Measurements from ENCODE around the gene MEG3. TPM values are rescaled to one million over a fixed set of nuclear protein-coding genes. Genes with fewer than 3 reads are reported as not detected.

Gene MEG3
- total and polyA plus RNA-seq, 2 of the 4 experiments (the other 2 are of a cell fraction) = 31.5 to 556 TPM

DNA sequence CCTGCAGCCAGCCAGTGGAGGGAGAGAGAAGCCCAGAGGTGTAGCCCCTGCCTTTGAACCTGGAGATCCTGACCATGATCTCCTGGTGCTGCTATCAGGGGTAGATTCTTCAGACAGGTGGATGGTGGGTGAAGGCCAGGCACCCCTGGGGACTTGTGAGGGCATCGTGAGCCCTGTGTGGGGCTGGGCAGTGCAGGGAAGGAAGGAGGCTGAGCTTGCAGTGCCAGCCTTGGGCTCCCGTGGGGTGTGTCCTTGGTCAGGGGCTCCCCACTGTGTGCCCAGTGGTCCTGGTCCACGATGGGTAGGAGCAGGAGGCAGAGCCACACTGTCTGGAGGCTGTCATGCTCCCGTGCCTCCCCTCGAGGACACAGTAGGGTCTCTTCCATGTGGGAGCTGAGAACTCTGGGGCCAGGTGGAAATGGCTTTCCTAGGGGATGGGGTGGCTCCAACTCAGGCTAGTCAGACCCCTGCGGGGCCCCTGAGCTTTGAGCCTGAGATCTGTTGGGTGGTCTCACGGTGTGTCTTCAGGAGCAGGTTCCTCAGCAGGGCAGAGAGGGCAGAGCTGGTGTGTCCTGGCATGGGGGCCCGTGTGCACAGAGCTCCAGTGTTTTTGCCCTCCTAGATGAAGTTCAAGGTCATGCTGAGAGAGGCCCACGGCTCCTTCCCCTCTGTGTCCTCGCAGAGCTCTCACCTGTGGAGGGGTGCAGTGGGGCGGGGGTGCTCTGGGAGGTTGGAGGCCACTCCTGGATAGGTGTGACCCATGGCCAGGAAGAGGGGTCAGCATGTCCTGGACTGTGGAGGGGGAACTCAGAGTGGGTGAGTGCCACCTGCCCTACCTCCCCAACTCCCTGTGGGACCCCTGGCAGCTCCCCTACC is 52.6 kb downstream of the MEG3 start:
- no peak overlapping the region for H3K4me3 ChIP-seq (ENCODE audit: insufficient read depth, low read depth, low read length)
- H3K36me3 ChIP-seq (ENCODE audit: control insufficient read depth, insufficient read depth, low read length) = peaks cover 71% of the 10 kb centered on the region
- no peak overlapping the region for H3K27ac ChIP-seq (ENCODE audit: insufficient read depth, low read length)
- dilution Hi-C loops (cut with HindIII; ENCODE audit: low sequenced_read_pairs, unreplicated experiment) (no loop called here), intact Hi-C loops (cut with micrococcal nuclease) (no loop called here), in situ Hi-C loops (cut with MboI; ENCODE audit: low sequenced_read_pairs) (no loop called here)
- H2BK5ac ChIP-seq (ENCODE audit: low read depth, low read length, poor library complexity, severe bottlenecking) = no peak overlapping the region
- H2BK20ac ChIP-seq (ENCODE audit: low read depth, low read length) = no peak overlapping the region
- no peak overlapping the region for H2AK5ac ChIP-seq (ENCODE audit: low read depth, low read length)
- H3K14ac ChIP-seq (replicated peaks; ENCODE audit: low read depth, low read length) = no peak overlapping the region
- H4K5ac ChIP-seq (ENCODE audit: low read depth, low read length) = no peak overlapping the region
- H3K9me3 ChIP-seq (ENCODE audit: control insufficient read depth, insufficient read depth, low read length) = peaks cover 3% of the 10 kb centered on the region; the same call in 1 of the 2 replicates
- no peak overlapping the region for H2BK15ac ChIP-seq (ENCODE audit: low read depth, low read length)
- peaks cover 84% of the 10 kb centered on the region for H4K20me1 ChIP-seq (ENCODE audit: insufficient read depth, low read length)
- no peak overlapping the region for H3K18ac ChIP-seq (ENCODE audit: low read depth, low read length)
- peak overlapping the region; percentile 61 for H2AFZ ChIP-seq (replicated peaks; ENCODE audit: low read length, poor library complexity)
- H2BK120ac ChIP-seq (ENCODE audit: low read depth, low read length) = no peak overlapping the region
- no peak overlapping the region for H3K23ac ChIP-seq (ENCODE audit: low read depth, low read length)
- H3K79me1 ChIP-seq (ENCODE audit: low read depth in 1 of 2, low read length in 2 of 2) = peaks cover 19 to 54% of the 10 kb centered on the region in 2 experiments
- H3K56ac ChIP-seq (ENCODE audit: extremely low read depth, insufficient read depth, low read length) = no peak overlapping the region
- no peaks in the 10 kb centered on the region for H3K27me3 ChIP-seq (ENCODE audit: control insufficient read depth, insufficient read depth, low read length)
- WGBS, 2 experiments (ENCODE audit: extremely low coverage in 2 of 2, insufficient read length in 1 of 2) = 79% methylated on average over 3 of the region's 11 CpGs; no CpG with 5 or more reads in 1 of the 2 experiments
- H3K4me1 ChIP-seq (ENCODE audit: control insufficient read depth, insufficient read depth, low read length) = no peaks in the 10 kb centered on the region
- H4K8ac ChIP-seq (ENCODE audit: low read depth in 2 of 2, low read length in 2 of 2) = no peak overlapping the region
- no peak overlapping the region for H3K9ac ChIP-seq (ENCODE audit: low read depth, low read length)
- BruUV-seq (replicated peaks) = no TSS peak
- H3K9me1 ChIP-seq (ENCODE audit: insufficient read depth, low read length) = peaks cover 9% of the 10 kb centered on the region; the same call in 1 of the 2 replicates
- no peak overlapping the region for H3K4me2 ChIP-seq (ENCODE audit: low read depth, low read length)
- ChIA-PET POLR2A (ENCODE audit: unreplicated experiment) (no interaction called here), CTCF (no interaction called here)
- DNase-seq (no peak), ATAC-seq (ENCODE audit: low read depth) (no peak)
- no peak overlapping the region for H4K91ac ChIP-seq (ENCODE audit: insufficient read depth, low read depth, low read length)
- H2AK9ac ChIP-seq (replicated peaks; ENCODE audit: low read depth, low read length, poor library complexity) = peak overlapping the region; percentile 42
- H3K4ac ChIP-seq (ENCODE audit: low read depth, low read length) = no peak overlapping the region
- TF ChIP-seq RAD21 (IDR thresholded peaks at IDR 0.05; ENCODE audit: low read length) = no peak
- no peak for TF ChIP-seq CHD1 (IDR thresholded peaks at IDR 0.05; ENCODE audit: low read depth, low read length)
- TF ChIP-seq, protein P1, sequence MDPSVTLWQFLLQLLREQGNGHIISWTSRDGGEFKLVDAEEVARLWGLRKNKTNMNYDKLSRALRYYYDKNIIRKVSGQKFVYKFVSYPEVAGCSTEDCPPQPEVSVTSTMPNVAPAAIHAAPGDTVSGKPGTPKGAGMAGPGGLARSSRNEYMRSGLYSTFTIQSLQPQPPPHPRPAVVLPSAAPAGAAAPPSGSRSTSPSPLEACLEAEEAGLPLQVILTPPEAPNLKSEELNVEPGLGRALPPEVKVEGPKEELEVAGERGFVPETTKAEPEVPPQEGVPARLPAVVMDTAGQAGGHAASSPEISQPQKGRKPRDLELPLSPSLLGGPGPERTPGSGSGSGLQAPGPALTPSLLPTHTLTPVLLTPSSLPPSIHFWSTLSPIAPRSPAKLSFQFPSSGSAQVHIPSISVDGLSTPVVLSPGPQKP (IDR thresholded peaks at IDR 0.05; ENCODE audit: borderline replicate concordance, low read depth, low read length) = no peak
- no peak for TF ChIP-seq POLR2A (IDR thresholded peaks at IDR 0.05; ENCODE audit: low read depth, low read length)
- no peak for TF ChIP-seq MAFK (IDR thresholded peaks at IDR 0.05; ENCODE audit: low read depth, low read length)
- TF ChIP-seq, protein P2, sequence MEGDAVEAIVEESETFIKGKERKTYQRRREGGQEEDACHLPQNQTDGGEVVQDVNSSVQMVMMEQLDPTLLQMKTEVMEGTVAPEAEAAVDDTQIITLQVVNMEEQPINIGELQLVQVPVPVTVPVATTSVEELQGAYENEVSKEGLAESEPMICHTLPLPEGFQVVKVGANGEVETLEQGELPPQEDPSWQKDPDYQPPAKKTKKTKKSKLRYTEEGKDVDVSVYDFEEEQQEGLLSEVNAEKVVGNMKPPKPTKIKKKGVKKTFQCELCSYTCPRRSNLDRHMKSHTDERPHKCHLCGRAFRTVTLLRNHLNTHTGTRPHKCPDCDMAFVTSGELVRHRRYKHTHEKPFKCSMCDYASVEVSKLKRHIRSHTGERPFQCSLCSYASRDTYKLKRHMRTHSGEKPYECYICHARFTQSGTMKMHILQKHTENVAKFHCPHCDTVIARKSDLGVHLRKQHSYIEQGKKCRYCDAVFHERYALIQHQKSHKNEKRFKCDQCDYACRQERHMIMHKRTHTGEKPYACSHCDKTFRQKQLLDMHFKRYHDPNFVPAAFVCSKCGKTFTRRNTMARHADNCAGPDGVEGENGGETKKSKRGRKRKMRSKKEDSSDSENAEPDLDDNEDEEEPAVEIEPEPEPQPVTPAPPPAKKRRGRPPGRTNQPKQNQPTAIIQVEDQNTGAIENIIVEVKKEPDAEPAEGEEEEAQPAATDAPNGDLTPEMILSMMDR (conservative IDR thresholded peaks at IDR 0.05; ENCODE audit: low read depth, low read length) = no peak
- no peak for TF ChIP-seq SMC3 (IDR thresholded peaks at IDR 0.05; ENCODE audit: low read depth, low read length)
- no peak for TF ChIP-seq NFE2L2 (IDR thresholded peaks at IDR 0.05; ENCODE audit: low read depth, low read length)
- TF ChIP-seq, protein P3, sequence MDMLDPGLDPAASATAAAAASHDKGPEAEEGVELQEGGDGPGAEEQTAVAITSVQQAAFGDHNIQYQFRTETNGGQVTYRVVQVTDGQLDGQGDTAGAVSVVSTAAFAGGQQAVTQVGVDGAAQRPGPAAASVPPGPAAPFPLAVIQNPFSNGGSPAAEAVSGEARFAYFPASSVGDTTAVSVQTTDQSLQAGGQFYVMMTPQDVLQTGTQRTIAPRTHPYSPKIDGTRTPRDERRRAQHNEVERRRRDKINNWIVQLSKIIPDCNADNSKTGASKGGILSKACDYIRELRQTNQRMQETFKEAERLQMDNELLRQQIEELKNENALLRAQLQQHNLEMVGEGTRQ (IDR thresholded peaks at IDR 0.05; ENCODE audit: low read depth, low read length) = no peak
- TF ChIP-seq MXI1 (IDR thresholded peaks at IDR 0.05; ENCODE audit: borderline replicate concordance, low read depth, low read length) = no peak
- no peak for TF ChIP-seq BHLHE40 (IDR thresholded peaks at IDR 0.05; ENCODE audit: low read depth, low read length)
- TF ChIP-seq CEBPB (IDR thresholded peaks at IDR 0.05; ENCODE audit: low read depth, low read length) = no peak
- TF ChIP-seq MAZ (IDR thresholded peaks at IDR 0.05; ENCODE audit: borderline replicate concordance, low read depth, low read length) = no peak
- TF ChIP-seq FOS (IDR thresholded peaks at IDR 0.05; ENCODE audit: low read depth, low read length) = no peak
- TF ChIP-seq RCOR1 (IDR thresholded peaks at IDR 0.05; ENCODE audit: insufficient replicate concordance, low read length) = no peak
